HTERT RPE-1 (cell line): ENCODE results near the gene SLC6A9.

Experiments used
- in situ Hi-C: fragments of 300-500 bp; cut with MboI; formaldehyde crosslinking; loops from 4 replicates; pipeline ENCODE4 v1.14.3; 2020; ENCODE audit warnings: low sequenced_read_pairs

The SLC6A9 gene

DNA sequence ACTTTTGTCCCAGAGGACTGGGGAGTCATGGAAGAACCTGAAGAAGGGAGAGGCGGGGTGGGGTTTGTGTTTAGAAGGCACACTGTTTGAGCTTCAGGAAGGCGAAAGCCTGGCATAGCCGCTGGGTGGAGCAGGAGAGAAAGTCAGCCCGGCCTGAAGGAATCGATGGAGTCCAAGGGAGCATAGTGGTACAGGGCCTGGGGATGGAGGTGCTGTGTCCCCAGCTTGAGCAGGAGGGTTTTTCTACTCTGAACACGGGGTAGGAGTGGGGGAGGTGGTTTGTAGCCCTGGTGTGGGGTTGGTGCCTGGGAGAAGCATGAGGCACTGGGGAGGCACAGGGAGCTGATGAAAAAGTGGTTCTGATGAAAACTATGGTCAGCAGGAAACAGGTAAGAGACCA is 44.5 kb downstream of the SLC6A9 start:
- in situ Hi-C loops = no loop called here

DNA sequence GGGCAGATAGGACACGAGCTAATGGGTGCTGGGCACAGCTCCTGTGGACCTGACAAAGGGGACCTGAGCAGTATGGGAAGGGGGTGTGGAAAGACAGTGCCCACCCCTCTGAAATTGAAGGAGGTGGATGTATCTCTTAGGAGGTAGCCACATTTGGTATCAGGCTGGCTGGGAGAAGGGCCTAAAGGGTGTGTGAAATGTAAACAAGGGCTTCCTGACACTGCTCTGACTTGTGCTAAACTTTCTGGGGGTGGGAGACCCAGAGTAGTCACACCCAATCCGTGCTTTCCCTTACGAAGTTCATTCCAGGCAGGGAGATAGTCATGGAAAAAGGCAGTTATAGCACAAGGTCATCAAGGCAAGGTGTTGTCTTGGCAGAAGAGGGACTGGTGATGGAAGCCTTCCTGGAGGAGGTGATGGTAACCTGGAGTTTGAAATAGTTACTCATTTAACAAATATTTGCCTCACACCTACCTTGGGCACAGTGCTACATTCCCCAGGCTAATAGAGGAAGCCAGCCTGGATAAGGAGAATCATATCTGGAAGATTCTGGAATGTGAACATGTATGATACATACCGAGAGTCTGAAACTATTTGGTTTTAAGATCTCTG is 45.2 kb downstream of the SLC6A9 start:
- in situ Hi-C loops = no loop called here

DNA sequence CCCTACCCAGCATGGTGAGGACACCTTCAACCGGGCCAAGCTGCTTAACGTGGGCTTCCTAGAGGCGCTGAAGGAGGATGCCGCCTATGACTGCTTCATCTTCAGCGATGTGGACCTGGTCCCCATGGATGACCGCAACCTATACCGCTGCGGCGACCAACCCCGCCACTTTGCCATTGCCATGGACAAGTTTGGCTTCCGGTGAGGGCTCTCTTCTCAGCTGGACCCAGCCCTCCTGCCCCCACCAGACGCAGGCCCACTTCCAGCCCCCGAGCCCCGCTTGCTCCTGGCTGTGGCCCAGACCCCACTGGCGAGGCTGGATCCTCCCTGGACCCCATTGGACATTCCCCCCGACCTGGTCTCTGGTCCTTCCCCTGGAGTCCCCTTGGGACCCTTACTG is 46.4 kb downstream of the SLC6A9 start:
- in situ Hi-C loops = no loop called here

DNA sequence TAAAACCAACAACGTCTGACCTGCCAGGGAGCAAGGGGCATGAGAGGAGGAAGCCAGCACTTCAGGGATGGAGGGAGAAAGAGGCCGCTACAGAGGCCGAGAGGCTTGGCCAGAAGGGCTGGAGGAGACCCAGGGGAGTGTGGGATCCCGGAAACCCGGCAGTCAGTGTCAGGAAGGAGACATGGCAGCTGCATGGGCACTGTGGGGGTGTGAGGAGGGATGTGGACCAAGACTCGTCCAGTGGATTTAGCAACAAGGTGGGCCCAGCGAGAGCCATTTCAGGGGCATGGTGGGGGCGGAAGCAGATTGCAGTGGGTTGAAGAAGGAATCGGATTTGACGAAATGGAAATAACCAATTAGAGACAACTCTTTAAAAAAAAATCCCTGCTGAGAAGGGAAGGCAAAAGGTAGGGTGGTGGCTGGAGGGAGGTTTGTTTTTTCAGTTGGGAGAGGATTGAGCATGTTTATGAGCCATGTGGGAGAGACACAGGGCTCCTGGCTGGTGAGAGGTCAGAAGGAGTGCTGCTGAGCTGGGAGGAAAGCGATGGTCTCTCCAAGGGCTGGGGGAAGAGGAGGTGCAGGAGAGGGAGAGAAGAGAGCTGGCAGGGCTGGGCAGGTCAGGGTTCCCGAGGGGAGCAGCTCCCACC is 47.9 kb downstream of the SLC6A9 start:
- in situ Hi-C loops = no loop called here

DNA sequence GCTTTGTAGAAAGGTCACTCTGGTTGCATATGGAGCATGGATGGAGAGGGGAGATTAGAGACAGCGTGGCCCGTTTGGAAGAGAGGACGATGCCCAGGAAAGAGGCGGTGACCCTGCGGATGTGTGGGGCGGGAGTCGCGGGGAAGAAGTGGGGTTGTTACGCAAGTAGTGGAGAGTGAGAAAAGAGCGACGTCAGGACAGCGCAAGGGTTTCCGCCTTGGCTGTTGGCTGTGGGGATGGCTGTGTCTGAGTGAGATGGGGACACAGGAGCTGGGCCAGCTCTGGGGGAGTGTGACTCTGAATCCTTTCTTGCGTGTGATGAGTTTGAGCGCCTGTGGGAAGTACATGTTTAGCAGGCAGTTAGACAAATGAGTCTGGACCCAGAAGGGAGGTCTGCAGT is 48.5 kb downstream of the SLC6A9 start:
- in situ Hi-C loops = no loop called here

DNA sequence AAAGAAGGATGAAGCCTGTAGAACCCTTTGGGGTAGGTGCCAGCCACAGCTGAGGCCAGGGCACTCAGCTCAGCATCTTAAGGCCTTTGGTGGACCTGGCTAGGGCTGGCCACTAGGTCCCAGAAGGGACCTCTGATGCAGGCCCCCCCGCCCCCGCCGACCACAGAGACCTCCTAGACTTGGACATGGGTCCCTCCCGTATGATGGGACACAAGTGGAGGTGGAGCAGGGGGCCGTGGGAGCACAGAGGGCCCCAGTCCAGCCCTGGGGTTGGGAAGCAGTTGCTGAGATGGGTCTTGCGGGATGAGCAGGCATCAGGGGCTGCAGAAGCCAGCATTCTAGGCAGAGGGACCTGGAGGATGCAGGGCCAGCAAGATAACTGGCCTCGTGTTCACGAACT is 49.0 kb downstream of the SLC6A9 start:
- in situ Hi-C loops = no loop called here

DNA sequence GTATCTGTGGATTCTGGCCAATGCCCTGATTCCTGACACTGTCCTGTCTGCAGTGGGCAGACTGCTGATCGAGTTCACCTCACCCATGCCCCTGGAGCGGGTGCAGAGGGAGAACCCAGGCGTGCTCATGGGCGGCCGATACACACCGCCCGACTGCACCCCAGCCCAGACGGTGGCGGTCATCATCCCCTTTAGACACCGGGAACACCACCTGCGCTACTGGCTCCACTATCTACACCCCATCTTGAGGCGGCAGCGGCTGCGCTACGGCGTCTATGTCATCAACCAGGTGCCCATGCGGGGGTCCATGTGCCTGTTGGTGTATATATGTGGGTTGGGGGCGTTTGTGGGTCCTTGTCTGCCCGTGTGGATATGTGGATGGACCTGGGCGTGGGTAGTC is 49.6 kb downstream of the SLC6A9 start:
- in situ Hi-C loops = no loop called here

DNA sequence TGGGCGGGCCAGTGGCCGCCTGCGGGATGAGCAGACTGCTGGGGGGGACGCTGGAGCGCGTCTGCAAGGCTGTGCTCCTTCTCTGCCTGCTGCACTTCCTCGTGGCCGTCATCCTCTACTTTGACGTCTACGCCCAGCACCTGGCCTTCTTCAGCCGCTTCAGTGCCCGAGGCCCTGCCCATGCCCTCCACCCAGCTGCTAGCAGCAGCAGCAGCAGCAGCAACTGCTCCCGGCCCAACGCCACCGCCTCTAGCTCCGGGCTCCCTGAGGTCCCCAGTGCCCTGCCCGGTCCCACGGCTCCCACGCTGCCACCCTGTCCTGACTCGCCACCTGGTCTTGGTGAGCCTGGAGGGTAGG is 50.1 kb downstream of the SLC6A9 start:
- in situ Hi-C loops = no loop called here

DNA sequence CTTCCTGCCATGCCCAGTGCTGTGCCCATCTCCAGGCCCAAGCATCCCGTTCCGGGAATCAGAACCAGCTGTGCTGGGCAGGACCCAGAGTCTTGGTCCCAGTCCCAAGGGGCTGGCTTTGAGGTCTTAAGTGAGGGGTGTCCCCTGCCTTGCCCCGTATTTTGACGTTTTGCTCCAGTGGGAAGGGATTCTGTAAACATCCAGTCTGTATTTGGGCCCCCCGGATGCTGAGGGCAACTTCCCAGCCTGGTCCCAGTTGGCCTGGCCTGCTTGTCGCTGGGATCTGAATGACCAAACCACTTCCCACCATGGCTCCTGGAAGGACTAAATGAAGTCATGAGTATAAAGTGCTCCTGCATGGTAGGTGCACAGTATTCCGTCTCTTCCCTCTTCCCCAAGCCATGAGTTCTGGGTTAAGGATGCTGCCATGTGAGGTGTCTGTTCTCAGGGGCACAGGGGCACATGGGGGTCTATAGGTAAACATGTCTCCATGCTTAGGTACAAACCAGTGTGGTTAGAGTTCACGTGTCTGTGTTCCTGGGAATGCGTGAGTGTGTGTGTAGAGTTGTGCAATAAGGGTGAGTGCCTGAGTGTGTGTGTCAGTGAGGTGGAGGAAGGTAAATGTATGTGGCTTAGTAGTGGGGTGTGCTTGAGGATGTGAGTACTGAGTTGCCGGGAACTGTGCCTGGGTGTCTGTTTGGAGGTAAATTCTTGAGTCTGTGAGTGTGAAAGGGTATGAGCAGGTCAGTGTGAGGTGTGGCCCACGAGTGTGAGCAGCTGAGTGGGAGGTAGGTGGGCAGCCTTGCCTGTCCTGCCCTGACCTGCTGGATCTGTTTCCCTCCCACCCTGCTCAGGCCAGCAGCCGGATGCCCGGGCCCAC is 50.8 kb downstream of the SLC6A9 start:
- in situ Hi-C loops = no loop called here

DNA sequence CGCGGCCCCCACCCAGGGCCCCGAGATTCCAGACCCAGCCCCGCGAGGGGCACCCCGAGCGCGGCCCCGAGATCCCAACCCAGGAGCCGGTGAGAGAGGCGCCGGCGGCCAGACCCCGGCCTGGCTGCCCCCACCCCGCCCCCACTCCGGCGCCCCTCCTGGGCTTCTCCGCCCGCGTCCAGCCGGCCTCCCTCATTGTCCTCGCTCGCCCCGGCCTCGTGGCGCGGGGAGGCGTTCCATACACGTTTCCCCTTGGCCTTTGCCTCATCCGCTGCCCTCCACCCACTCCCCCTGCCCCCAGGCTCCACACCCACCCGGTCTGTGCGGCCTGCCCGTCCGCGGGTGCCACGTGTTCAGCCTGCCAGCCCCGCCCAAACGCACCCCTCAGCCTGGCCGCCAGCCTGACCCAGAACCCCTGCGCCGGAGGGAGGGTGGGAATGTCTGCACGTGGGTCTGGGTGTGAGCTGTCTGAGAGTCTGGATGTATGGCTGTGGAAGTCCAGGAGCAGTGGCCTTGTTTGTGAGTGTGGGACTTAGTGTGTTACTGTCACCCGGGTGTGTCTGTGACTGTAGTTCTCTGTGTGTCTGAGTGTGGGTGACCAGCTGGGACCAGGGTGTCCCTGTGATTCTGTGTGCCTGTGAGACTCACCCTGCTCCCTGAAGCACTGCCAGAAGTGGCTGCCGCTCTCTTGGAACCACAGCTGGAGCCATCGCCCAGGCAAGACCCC is 51.6 kb downstream of the SLC6A9 start:
- in situ Hi-C loops = no loop called here

DNA sequence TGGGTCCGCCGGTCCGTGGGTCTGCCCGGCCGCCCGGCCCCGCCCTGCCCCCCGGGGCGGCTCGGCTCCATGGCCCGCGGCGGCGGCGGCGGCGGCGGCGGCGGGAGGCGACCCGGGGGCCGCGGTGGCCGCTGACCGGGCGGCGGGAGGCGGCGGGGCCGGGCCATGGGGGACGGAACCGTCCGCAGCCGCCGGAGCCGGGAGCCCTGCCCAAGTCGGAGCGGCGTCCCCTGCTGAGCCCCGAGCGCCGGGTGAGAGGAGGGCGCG is 52.1 kb downstream of the SLC6A9 start:
- in situ Hi-C loops = no loop called here

DNA sequence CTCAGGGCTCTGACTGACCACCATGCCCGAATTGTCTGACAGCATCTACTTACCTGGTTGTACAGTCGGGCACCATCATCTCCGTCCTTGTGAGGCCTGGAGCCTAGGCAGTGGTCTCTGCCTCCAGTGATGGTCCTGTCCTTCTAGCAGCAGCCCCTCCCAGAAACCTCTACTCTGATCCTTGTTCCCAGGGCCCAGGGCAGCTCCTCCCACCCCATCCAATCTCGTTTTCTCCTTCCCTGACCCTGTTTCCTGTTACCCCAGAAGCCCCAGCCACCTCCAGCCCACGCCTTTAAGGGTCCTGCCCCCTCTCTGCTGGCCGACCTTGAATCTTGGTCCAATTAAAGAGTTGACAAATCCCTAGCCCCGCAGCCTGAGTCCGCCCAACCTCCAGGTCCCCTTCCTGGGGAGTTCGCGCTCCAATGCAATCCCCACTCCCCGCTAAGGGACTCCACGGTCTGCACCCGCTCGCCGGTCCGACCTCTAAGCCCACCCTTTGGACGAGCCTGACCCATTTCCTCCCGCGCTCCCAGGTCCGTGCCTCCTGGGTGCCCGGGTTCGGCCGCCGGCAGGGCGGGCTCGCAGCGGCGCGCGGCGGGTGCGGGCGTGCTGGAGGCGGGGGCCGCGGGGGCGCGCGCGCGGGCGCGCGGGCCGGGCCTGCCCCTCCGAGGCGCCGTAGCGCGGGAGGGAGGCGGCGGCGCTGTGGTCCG is 52.6 kb downstream of the SLC6A9 start, which contains the start of gene B4GALT2:
TSS of gene B4GALT2 (plus strand) at position 660 of the 710 bp plus-strand sequence. CDS start 1,951 bp downstream, outside the sequence.
- in situ Hi-C loops = no loop called here

DNA sequence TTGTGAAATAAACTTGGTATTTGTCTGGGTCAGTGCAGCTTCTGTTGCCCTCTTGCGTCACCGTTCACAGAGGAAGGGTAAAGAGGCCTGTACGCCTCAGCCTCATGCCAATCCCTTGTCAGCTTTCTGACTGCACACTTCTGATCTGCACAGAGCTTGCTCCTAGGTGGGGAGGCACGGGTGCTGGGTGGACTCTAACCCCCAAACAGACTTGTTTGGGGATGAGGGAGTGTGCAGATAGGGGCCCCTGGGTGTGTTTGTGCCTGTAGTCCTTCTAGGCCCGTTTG is 53.1 kb downstream of the SLC6A9 start:
- in situ Hi-C loops = no loop called here

DNA sequence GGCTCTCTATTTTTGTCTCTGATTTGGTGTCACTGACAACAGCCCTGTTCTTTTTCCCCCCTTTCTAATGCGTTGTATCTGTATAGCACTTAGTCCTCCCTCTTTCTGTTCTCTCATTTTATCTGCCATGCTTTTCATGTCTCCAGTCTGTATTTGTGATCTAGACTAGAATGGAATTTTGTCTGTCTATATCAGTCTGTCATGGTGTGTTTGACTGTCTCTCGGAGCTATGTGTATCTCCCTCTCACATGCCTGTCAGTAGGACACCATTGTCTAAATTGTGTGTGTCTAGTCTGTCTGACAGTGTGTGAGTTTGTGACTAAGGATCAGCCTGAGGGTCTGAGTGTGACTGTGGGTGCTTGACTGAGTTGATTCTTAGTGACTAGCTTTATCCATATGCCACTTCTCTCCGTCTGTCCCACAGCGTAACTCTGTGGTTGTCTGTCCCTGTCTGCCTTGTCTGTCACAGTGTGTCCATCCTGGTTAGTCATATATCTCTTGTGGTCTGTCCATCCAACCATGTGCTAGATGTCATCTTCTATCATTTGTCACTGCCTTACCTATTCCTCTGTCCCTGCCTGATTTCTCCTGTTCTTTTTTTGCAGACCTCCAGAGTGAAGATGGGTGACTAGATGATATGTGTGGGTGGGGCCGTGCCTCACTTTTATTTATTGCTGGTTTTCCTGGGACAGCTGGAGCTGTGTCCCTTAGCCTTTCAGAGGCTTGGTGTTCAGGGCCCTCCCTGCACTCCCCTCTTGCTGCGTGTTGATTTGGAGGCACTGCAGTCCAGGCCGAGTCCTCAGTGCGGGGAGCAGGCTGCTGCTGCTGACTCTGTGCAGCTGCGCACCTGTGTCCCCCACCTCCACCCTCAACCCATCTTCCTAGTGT is 53.6 kb downstream of the SLC6A9 start:
- in situ Hi-C loops = no loop called here

DNA sequence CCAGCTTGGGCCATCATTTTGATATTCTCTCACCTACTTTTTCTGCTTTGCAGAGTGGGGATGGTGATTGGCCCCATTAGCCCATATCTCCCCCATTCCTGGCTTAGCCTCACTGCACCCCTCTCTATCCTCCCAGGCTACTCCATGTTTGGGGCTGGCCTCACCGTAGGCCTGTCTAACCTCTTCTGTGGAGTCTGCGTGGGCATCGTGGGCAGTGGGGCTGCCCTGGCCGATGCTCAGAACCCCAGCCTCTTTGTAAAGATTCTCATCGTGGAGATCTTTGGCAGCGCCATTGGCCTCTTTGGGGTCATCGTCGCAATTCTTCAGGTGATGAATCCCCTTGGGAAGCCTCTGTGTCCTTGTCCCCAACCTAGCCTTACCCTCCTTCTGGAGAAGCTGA is 54.4 kb downstream of the SLC6A9 start:
- in situ Hi-C loops = no loop called here

DNA sequence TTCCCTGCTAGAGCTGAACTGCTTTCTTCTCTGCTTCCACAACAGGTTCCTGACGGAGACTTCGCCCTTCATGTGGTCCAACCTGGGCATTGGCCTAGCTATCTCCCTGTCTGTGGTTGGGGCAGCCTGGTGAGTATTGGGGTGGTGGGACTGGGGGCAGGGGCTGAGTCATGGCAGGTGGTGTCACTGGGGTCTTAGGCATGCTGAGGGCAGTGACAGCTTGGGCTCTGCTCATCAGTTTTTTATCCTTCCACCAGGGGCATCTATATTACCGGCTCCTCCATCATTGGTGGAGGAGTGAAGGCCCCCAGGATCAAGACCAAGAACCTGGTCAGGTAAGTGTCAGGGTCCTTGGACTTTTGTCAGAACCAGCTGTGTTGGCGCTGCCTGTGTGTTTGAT is 55.2 kb downstream of the SLC6A9 start:
- in situ Hi-C loops = no loop called here

DNA sequence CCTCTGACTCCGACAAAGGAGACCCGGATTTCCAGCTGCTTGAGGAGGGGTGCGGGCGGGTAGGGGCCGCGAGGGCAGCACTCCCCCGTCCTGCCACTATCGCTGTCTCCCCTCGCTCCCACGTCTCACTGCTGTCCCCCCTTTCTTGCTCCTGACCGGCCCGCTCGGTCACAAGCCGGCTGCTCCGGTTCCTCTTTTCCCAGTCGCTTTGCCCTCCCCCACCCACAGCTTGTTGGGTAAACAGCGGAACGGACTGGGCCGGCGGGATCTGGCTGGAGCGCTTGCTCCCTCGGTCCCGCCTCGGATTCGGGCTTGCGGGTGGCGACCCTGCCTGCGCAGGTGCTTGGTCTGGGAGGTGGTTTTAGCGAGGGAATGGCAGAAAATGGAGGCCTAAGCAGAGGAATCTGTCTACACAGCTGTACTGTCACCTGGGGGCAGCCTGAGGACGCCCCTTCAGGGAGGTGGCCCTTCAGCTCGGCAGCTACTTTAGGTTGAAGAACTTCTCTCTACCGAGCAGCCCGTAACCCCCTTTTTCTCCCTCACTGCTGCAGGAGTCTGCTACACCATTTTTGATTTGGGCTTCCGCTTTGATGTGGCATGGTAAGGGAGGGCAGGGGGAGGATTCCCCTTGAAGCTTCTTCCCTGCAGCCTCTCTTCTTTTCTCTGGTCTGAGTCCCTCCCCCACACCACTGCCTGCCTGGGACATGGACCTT is 55.9 kb downstream of the SLC6A9 start:
- in situ Hi-C loops = no loop called here

DNA sequence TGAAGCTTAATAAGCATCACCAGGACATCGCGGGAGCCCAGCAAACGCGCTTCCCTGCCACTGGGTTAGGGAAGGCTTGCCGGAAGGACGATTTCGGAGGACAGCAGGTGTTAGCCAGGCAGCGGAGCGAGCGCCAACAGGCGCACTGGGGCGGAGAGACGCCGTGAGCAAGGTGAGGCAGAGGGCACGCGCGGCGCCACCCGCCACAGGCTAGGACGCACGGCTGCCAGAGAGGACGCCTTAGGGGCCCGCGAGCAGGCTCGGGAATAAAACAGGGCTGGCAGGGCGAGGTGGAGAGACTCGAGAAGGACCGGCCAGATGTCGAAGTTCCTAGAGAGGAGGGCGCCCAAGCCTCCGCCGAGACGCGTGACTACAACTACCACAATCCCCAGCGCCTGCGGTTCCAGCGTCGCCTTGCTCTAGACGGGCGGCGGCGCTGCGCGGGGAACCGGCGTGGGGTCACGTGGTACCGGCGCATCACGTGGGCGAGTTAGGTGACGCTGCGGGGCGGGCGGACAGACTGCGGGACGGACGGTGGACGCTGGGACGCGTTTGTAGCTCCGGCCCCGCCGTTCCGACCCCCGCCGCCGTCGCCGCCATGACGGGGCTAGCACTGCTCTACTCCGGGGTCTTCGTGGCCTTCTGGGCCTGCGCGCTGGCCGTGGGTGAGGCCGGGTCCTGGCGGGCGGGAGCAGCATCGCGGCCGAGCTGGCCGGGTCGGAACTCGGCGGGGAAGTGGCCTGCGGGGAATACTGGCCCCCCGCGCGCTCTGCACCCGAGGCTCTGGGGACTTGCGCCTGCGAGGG is 56.6 kb downstream of the SLC6A9 start, which contains the start of gene ATP6V0B:
TSS of gene ATP6V0B (plus strand) at position 518 of the 806 bp plus-strand sequence. CDS start at position 599, 81 bp downstream.
- in situ Hi-C loops = no loop called here
